ENCODE results near the gene PLSCR1. TPM values are rescaled to one million over a fixed set of nuclear protein-coding genes. Genes with fewer than 3 reads are reported as not detected.
A peak's percentile ranks its signal among the peaks of the same experiment; 100 is the strongest.

The PLSCR1 gene
- polyA plus RNA-seq, 1 donor from 2014 or later, result 0.78 TPM

GRCh38 chr3:146547235-146547835 lies 2.9 kb upstream of the PLSCR1 start:
- H3K9ac ChIP-seq (ENCODE audit: low read length), result no peak overlapping the region

GRCh38 chr3:146546366-146546965 lies 2.1 kb upstream of the PLSCR1 start:
- Histone ChIP-seq H3K9me2 (ENCODE audit: insufficient read depth, low read length) (no peaks in the 10 kb centered on the region), H3K9me3 (ENCODE audit: low read length) (no peaks in the 10 kb centered on the region), H3K36me3 (ENCODE audit: insufficient read depth, low read length) (no peaks in the 10 kb centered on the region), H4K20me1 (ENCODE audit: insufficient read depth) (no peaks in the 10 kb centered on the region), H2AFZ (ENCODE audit: low read depth, low read length) (no peak overlapping the region), H3K27ac (ENCODE audit: low read length) (no peak overlapping the region), H3K9ac (ENCODE audit: low read length) (no peak overlapping the region), H3K79me2 (replicated peaks; ENCODE audit: insufficient read depth, low read length) (no peaks in the 10 kb centered on the region), H3F3A (ENCODE audit: insufficient read depth, low read length, poor library complexity, severe bottlenecking) (no peaks in the 10 kb centered on the region), H3K4me2 (ENCODE audit: low read length) (no peak overlapping the region), H3K4me3 (ENCODE audit: low read length) (no peak overlapping the region), H3K27me3 (ENCODE audit: insufficient read depth, low read depth, low read length) (peaks cover 15% of the 10 kb centered on the region)
- TF ChIP-seq SMC3 (conservative IDR thresholded peaks at IDR 0.05; ENCODE audit: poor library complexity), result no peak

More at GRCh38 chr3:146547235-146547835, 2.9 kb upstream of the PLSCR1 start:
- no peak overlapping the region for H3K4me3 ChIP-seq (ENCODE audit: low read length)
- no peaks in the 10 kb centered on the region for H3K9me3 ChIP-seq (ENCODE audit: low read length)
- no peaks in the 10 kb centered on the region for H3K36me3 ChIP-seq (ENCODE audit: insufficient read depth, low read length)
- H3F3A ChIP-seq (ENCODE audit: insufficient read depth, low read length, poor library complexity, severe bottlenecking), result no peaks in the 10 kb centered on the region
- H3K4me2 ChIP-seq (ENCODE audit: low read length), result no peak overlapping the region
- no peaks in the 10 kb centered on the region for H4K20me1 ChIP-seq (ENCODE audit: insufficient read depth)
- no peak overlapping the region for H2AFZ ChIP-seq (ENCODE audit: low read depth, low read length)
- no peak overlapping the region for H3K27ac ChIP-seq (ENCODE audit: low read length)
- H3K79me2 ChIP-seq (replicated peaks; ENCODE audit: insufficient read depth, low read length), result no peaks in the 10 kb centered on the region
- no peaks in the 10 kb centered on the region for H3K9me2 ChIP-seq (ENCODE audit: insufficient read depth, low read length)
- peaks cover 15% of the 10 kb centered on the region for H3K27me3 ChIP-seq (ENCODE audit: insufficient read depth, low read depth, low read length)
- no peak for TF ChIP-seq REST (IDR thresholded peaks at IDR 0.05; ENCODE audit: borderline replicate concordance)
- TF ChIP-seq RAD21 (conservative IDR thresholded peaks at IDR 0.05), result no peak
- TF ChIP-seq MXI1 (conservative IDR thresholded peaks at IDR 0.05; ENCODE audit: poor library complexity, severe bottlenecking), result no peak

GRCh38 chr3:146544929-146545528 lies 622 bp upstream of the PLSCR1 start:
- Histone ChIP-seq H3K4me3 (ENCODE audit: low read length) (peak overlapping the region; percentile 66), H3K79me2 (replicated peaks; ENCODE audit: insufficient read depth, low read length) (no peaks in the 10 kb centered on the region), H3K36me3 (ENCODE audit: insufficient read depth, low read length) (no peaks in the 10 kb centered on the region), H3K27me3 (ENCODE audit: insufficient read depth, low read depth, low read length) (peaks cover 15% of the 10 kb centered on the region), H3K27ac (ENCODE audit: low read length) (no peak overlapping the region), H2AFZ (ENCODE audit: low read depth, low read length) (no peak overlapping the region), H3F3A (ENCODE audit: insufficient read depth, low read length, poor library complexity, severe bottlenecking) (no peaks in the 10 kb centered on the region), H3K9me3 (ENCODE audit: low read length) (no peaks in the 10 kb centered on the region), H3K9me2 (ENCODE audit: insufficient read depth, low read length) (no peaks in the 10 kb centered on the region), H3K9ac (ENCODE audit: low read length) (peak overlapping the region; percentile 17), H4K20me1 (ENCODE audit: insufficient read depth) (no peaks in the 10 kb centered on the region), H3K4me2 (ENCODE audit: low read length) (no peak overlapping the region)
- TF ChIP-seq SMC3 (conservative IDR thresholded peaks at IDR 0.05; ENCODE audit: poor library complexity), result no peak
- TF ChIP-seq CTCF (IDR thresholded peaks at IDR 0.05; ENCODE audit: poor library complexity, severe bottlenecking), result no peak
- no peak for TF ChIP-seq REST (IDR thresholded peaks at IDR 0.05; ENCODE audit: borderline replicate concordance)
- no peak for TF ChIP-seq MXI1 (conservative IDR thresholded peaks at IDR 0.05; ENCODE audit: poor library complexity, severe bottlenecking)
- no peak for TF ChIP-seq POLR2AphosphoS5 (IDR thresholded peaks at IDR 0.05)

Data from neural cell (in vitro differentiated cells).